K562 (cell line): ENCODE measurements around the gene SRPK2. TPM values are rescaled to one million over a fixed set of nuclear protein-coding genes. Genes with fewer than 3 reads are reported as not detected.
"Not testable (repeated sequence)": the region's sequence is repeated elsewhere in the genome, so short reads cannot be mapped to it uniquely, and the experiment has no call there.

ENCODE experiments used
- ATAC-seq: fragments of 200-7000 bp; cut with Tn5 transposase; 3 replicates; pipeline ENCODE4 v1.9.1; 2020; ENCODE audit warnings: moderate library complexity
- BruUV-seq: library from RNA; stranded (reverse); fragments of 400-500 nt; replicated peaks from 2 replicates; lab custom pipeline; 2021; lab: Mats Ljungman, UMichigan
- CTCF ChIA-PET: fragments of 300-600 bp; formaldehyde crosslinking; extraction: SDS; loops from one replicate; lab custom pipeline; 2021; ENCODE audit warnings: low intra/inter-chr PET ratio; lab: Yijun Ruan, JAX
- POLR2A ChIA-PET: fragments of 300-600, 350-650 bp; sonication (Branson Sonifier 250); formaldehyde crosslinking; extraction: SDS; loops from one replicate; lab custom pipeline; 2021; ENCODE audit warnings: antibody characterized with exemption, inconsistent platforms; lab: Yijun Ruan, JAX
- DNase-seq, 4 experiments: peaks; one replicate each; pipeline versions ENCODE4 v3.0.0 to v3.0.0-alpha.2; 2011 to 2018; ENCODE audit warnings: low spot score in 3 of 4, mixed read lengths in 3 of 4; ENCODE audit errors: extremely low read depth in 1 of 4
- FAIRE-seq: peaks from 2 replicates; lab custom pipeline; 2011; peaks lifted over from hg19 to GRCh38; lab: Jason Lieb, UNC
- H2AFZ ChIP-seq: 2 replicates; pipeline ENCODE4 v1.6.0; 2011; ENCODE audit warnings: low read depth, low read length, control low read depth, inconsistent platforms
- H3K27ac ChIP-seq: fragments of 200-600 bp; 3 replicates; pipeline ENCODE4 v1.8.0; 2011; ENCODE audit warnings: low read depth, mild to moderate bottlenecking, control low read depth, inconsistent platforms, low read length, moderate library complexity, mixed read lengths; ENCODE audit errors: extremely low read depth
- H3K27me3 ChIP-seq, 2 experiments: fragments of 300-600 bp in 1 of 2; 2 replicates in 1 of 2; 3 replicates in 1 of 2; pipeline versions ENCODE4 v1.6.0 to v1.8.0; 2011; ENCODE audit warnings: inconsistent platforms in 2 of 2, low read length in 2 of 2, mild to moderate bottlenecking in 1 of 2, mixed read lengths in 1 of 2, moderate library complexity in 1 of 2; ENCODE audit not compliant: control insufficient read depth in 2 of 2, insufficient read depth in 2 of 2
- H3K36me3 ChIP-seq: fragments of 300-600 bp; 3 replicates; pipeline ENCODE4 v1.8.0; 2011; ENCODE audit warnings: mild to moderate bottlenecking, low read length, inconsistent platforms; ENCODE audit not compliant: control insufficient read depth, insufficient read depth
- H3K4me1 ChIP-seq, 2 experiments: fragments of 200-600 bp in 1 of 2; replicated peaks in 1 of 2; 2 replicates in 1 of 2; 3 replicates in 1 of 2; pipeline versions ENCODE4 v1.5.1 to v1.8.0; 2011; ENCODE audit warnings: inconsistent platforms in 2 of 2, low read length in 2 of 2, mild to moderate bottlenecking in 1 of 2, mixed read lengths in 1 of 2, moderate library complexity in 1 of 2; ENCODE audit not compliant: control insufficient read depth in 2 of 2, insufficient read depth in 2 of 2
- H3K4me2 ChIP-seq: 2 replicates; pipeline ENCODE4 v1.6.1; 2011; ENCODE audit warnings: low read length, control low read depth, inconsistent platforms, mixed read lengths; ENCODE audit not compliant: insufficient read depth
- H3K4me3 ChIP-seq: fragments of 200-600 bp; sonication (generic), shearing (Covaris generic); 2 replicates; pipeline ENCODE4 v1.5.1; 2016; ENCODE audit warnings: control low read depth, inconsistent platforms
- H3K79me2 ChIP-seq: fragments of 200-600 bp; 3 replicates; pipeline ENCODE4 v1.8.0; 2011; ENCODE audit warnings: low read length, inconsistent platforms; ENCODE audit not compliant: control insufficient read depth, insufficient read depth
- H3K9ac ChIP-seq, 2 experiments: 2 replicates each; pipeline versions ENCODE4 v1.6.0 to v1.6.1; 2011; ENCODE audit warnings: low read depth in 2 of 2, low read length in 2 of 2, control low read depth in 1 of 2, inconsistent platforms in 1 of 2, mild to moderate bottlenecking in 1 of 2, mixed read lengths in 1 of 2; ENCODE audit not compliant: insufficient read depth in 1 of 2
- H3K9me1 ChIP-seq: one replicate; pipeline ENCODE4 v1.6.0; 2011; ENCODE audit warnings: inconsistent platforms, mild to moderate bottlenecking, low read length, moderate library complexity; ENCODE audit not compliant: control insufficient read depth, insufficient read depth
- H3K9me3 ChIP-seq: replicated peaks from 2 replicates; pipeline ENCODE4 v1.5.1; 2011; ENCODE audit warnings: low read depth, low read length, inconsistent platforms; ENCODE audit not compliant: control insufficient read depth, insufficient read depth
- H4K20me1 ChIP-seq: replicated peaks from 2 replicates; pipeline ENCODE4 v1.6.1; 2011; ENCODE audit warnings: low read length, inconsistent platforms, mixed read lengths; ENCODE audit not compliant: control insufficient read depth, insufficient read depth
- SRF ChIP-seq, 2 experiments: fragments of 250-450, 450-650 bp in 1 of 2; sonication (Bioruptor Pico) in 1 of 2; sonication (generic) in 1 of 2; formaldehyde crosslinking; IDR thresholded peaks; 2 replicates each; pipeline versions ENCODE4 v1.5.0 to v1.5.1; 2020 to 2022; ENCODE audit warnings: mild to moderate bottlenecking in 1 of 2, missing genetic modification reagents in 1 of 2
- TAF9B ChIP-seq: fragments of 450-650 bp; IDR thresholded peaks from 2 replicates; pipeline ENCODE4 v1.6.1; 2018; ENCODE audit warnings: mild to moderate bottlenecking; ENCODE audit not compliant: partially characterized antibody
- WGBS: fragments of 100-300 bp; shearing (Covaris generic); methylation state at CpG from one replicate; pipeline ENCODE4 v1.1.6; 2016; ENCODE audit warnings: low coverage, mixed read lengths; ENCODE audit not compliant: insufficient coverage; ENCODE audit errors: missing lambda C conversion rate; 5-methylcytosine and 5-hydroxymethylcytosine counted together
- in situ Hi-C: fragments of 300-500 bp; cut with MboI; formaldehyde crosslinking; loops from 4 replicates; pipeline ENCODE4 v1.15.0; 2018; ENCODE audit warnings: inconsistent platforms, mixed read lengths
- intact Hi-C: fragments of 100-400 bp; cut with micrococcal nuclease; formaldehyde crosslinking; loops from 2 replicates; pipeline ENCODE4 v1.14.2; 2022
- polyA plus RNA-seq, 8 experiments: library from polyadenylated mRNA; depleted of rRNA in 4 of 8; stranded (reverse) in 5 of 8; unstranded in 3 of 8; fragments of >200 nt; fragmentation: Nextera tagmentation in 2 of 8; fragmentation: Illumina TruSeq in 1 of 8; extraction: Ambion mirVana in 2 of 8; extraction: Trizol in 1 of 8; gene quantifications; 2 replicates each; pipeline versions ENCODE4 v1.2.1 to v1.2.3, GENCODE V29; 2011 to 2014; ENCODE audit warnings: inconsistent platforms in 1 of 8, missing spikeins in 1 of 8
- total RNA-seq, 7 experiments: library from RNA; depleted of rRNA in 6 of 7; stranded (reverse); fragments of >200 nt in 6 of 7; fragmentation: Illumina TruSeq in 2 of 7; extraction: Trizol in 2 of 7; gene quantifications; 2 replicates each; pipeline versions ENCODE4 v1.2.1 to v1.2.3, GENCODE V29; 2011 to 2021; ENCODE audit warnings: low replicate concordance in 1 of 7
- TF ChIP-seq, protein P1 (sequence below): fragments of 450-650 bp; IDR thresholded peaks from 2 replicates; pipeline ENCODE4 v1.6.1; 2016; ENCODE audit warnings: borderline replicate concordance
- TF ChIP-seq, protein P2 (sequence below): sonication (generic); formaldehyde crosslinking; IDR thresholded peaks from 2 replicates; pipeline ENCODE4 v1.8.1; 2023; ENCODE audit warnings: mild to moderate bottlenecking, missing genetic modification reagents

Gene SRPK2
- total and polyA plus RNA-seq, 9 of the 15 experiments (the other 6 are each of a cell fraction or from before 2014, with no cell fraction given): 21.5 to 44.7 (median 33.3) TPM

DNA sequence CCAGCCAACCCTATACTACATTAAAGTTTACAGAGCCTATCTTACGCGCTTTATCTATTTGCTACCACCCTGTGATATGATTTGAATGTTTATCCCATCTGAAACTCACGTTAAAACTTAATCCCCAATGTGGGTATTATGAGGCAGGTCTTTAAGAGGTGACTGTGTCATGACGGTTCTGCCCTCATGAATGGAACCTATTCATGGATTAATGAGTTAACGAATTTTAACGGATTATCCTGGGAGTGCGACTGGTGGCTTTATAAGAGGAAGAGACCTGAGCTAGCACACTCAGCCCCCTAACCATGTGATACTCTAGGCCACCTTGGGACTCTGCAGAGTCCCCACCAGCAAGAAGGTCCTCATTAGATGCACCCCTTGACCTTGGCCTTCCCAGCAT lies 37.8 kb downstream of the SRPK2 start (continued):
- TF ChIP-seq, protein P1, sequence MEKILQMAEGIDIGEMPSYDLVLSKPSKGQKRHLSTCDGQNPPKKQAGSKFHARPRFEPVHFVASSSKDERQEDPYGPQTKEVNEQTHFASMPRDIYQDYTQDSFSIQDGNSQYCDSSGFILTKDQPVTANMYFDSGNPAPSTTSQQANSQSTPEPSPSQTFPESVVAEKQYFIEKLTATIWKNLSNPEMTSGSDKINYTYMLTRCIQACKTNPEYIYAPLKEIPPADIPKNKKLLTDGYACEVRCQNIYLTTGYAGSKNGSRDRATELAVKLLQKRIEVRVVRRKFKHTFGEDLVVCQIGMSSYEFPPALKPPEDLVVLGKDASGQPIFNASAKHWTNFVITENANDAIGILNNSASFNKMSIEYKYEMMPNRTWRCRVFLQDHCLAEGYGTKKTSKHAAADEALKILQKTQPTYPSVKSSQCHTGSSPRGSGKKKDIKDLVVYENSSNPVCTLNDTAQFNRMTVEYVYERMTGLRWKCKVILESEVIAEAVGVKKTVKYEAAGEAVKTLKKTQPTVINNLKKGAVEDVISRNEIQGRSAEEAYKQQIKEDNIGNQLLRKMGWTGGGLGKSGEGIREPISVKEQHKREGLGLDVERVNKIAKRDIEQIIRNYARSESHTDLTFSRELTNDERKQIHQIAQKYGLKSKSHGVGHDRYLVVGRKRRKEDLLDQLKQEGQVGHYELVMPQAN: no peak
- TF ChIP-seq TAF9B (no peak), SRF (CRISPR knock-in tag; IDR thresholded peaks at IDR 0.05) (no peak)
- TF ChIP-seq, all 486 proteins: peak for 0

DNA sequence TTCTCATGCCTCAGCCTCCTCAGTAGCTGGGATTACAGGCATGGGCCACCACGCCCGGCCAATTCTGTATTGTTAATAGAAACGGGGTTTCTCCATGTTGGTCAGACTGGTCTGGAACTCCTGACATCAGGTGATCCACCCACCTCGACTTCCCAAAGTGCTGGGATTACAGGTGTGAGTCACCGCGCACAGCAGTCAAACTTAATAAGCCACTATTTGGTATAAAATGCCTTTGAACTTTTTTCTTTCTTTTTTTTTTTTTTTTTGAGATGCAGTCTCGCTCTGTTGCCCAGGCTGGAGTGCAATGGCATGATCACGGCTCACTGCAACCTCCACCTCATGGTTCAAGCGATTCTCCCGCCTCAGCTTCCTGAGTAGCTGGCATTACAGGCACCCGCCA lies 40.5 kb downstream of the SRPK2 start:
- H3K9me1 ChIP-seq, H3K4me3 ChIP-seq, BruUV-seq, H3K27ac ChIP-seq, H3K9me3 ChIP-seq, H3K27me3 ChIP-seq, CTCF ChIA-PET, in situ Hi-C loops, FAIRE-seq, ATAC-seq, intact Hi-C loops, H3K36me3 ChIP-seq, H3K4me2 ChIP-seq, H2AFZ ChIP-seq, H3K9ac ChIP-seq, DNase-seq, H4K20me1 ChIP-seq: not testable (repeated sequence)
- Histone ChIP-seq H3K4me1 (peaks cover 11 to 16% of the 10 kb centered on the region in 2 experiments; a peak in 4 of 5 replicates), H3K79me2 (peaks cover 56% of the 10 kb centered on the region)
- POLR2A ChIA-PET: interaction anchor here (0.6 to 1.2 kb wide), 2 partner anchors 10 to 1502 kb away, joined by 3 to 4 read pairs; no protein-coding TSS in a partner anchor
- TF ChIP-seq, protein P2, sequence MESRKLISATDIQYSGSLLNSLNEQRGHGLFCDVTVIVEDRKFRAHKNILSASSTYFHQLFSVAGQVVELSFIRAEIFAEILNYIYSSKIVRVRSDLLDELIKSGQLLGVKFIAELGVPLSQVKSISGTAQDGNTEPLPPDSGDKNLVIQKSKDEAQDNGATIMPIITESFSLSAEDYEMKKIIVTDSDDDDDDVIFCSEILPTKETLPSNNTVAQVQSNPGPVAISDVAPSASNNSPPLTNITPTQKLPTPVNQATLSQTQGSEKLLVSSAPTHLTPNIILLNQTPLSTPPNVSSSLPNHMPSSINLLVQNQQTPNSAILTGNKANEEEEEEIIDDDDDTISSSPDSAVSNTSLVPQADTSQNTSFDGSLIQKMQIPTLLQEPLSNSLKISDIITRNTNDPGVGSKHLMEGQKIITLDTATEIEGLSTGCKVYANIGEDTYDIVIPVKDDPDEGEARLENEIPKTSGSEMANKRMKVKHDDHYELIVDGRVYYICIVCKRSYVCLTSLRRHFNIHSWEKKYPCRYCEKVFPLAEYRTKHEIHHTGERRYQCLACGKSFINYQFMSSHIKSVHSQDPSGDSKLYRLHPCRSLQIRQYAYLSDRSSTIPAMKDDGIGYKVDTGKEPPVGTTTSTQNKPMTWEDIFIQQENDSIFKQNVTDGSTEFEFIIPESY (CRISPR knock-in tag): peak; percentile 78; the same call in 1 of the 2 replicates
- 86% methylated on average over 10 of the region's 11 CpGs for WGBS
